ENCODE results near the gene RHOC.
"Not testable (repeated sequence)": the region's sequence is repeated elsewhere in the genome, so short reads cannot be mapped to it uniquely, and the experiment has no call there.

The RHOC gene

DNA sequence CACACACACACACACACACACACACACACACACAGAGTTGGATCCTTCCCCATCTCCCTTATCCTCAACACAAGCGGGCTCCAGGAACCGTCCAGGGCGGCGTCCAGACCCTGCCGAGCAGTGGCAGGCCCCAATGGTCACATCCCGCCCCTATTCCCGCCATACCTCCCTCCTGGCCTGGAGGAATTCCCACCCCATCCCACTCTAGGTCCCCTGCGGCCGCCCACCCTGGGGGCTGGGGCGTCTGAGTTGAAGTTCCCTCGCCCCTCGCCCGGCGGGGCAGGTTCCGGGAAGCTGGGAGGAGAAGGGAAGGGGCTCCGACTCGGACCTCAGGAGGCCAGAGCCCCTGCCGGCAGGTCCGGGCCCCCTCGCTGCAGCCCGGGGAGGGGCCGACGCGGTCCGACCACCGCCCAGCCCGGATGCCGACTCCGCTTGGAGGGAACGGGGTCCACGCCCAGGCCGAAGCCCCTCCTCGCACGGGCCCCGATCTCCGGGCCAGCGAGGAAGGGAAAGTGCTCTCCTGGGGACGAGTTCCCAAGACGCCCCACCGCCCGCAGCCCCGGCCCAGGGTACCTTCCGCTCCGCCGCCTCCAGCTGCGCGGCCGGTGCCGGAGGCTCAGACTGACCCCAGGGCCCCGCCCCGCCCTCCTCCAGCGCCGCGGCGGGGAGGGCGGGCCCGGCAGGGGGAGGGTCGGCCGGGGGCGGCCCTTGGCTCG lies at the start of gene RHOC:
RHOC (minus strand) TSS at position 623 of the 716 bp plus-strand sequence. CDS start 3,328 bp downstream, outside the sequence.
- DNase-seq = peak; percentile 20

DNA sequence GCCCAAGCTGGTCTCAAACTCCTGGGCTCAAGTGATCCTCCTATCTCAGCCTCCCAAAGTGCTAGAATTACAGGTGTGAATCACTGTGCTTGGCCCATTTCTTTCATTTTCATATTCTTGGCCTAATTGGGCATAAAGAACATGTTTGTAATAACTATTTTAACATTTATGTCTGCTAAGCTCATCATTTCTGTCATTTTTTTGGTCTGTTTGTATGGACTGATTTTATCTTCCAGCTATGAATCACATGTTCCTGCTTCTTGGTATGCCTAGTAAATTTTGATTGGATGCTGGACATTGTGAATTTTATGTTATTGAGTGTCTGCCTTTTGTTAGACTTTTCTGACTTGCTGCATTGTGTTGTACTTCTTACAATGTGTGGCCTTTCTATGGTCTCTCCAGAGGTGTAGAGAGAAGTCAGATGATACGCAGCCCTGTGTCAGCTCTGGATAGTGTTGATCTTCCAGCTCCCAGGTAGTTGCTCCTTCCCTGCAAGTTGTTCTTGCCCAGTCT lies 47.2 kb upstream of the RHOC start:
- no peak for DNase-seq

DNA sequence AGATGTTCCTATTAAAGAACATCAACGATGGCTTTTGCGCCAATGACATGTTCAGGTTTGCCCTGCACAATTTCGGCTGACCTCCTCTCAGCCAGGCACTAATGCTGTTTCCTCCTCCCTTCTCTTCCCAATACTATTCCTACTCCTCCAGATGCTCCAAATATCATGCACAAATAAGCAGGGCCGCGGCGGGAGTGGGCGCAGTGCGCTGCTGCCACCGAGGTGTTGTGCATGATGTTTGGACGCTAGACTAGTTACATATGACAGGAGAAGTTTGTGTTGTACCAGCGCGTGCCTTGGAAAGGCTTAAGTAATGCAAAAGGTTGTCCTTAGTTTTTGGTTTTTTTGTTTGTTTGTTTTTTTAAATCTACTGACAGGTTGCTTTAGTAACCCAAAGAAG lies 41.5 kb upstream of the RHOC start:
- no peak for DNase-seq

DNA sequence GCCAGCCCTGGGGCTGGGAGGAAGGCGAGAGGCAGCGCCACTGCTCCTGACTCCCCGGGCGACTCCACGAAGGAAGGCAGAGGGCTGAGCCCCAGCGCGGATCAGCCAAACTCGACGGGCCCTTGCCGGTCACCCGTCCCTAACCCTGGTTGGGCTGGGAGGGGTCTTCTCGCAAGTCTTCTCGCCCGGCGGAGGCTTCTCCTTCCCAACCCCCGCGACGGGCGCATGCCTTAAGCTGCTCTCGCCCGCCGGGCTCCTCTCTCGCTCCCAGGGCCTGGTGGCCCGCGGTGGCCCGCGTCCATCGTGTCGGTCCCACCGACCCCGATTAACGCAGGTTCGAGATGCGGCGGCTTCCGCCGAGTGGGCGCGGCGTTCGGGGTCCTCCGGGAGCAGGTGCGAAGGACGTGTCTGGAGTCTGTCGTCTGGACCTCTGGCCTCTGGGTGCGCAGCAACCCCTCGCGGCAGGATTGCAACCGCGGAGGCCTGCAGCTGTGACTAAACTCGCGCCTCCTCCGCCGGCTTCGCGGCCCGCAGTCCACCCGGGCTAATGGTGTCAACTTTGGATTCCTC lies 37.2 kb upstream of the RHOC start:
- DNase-seq = no peak

DNA sequence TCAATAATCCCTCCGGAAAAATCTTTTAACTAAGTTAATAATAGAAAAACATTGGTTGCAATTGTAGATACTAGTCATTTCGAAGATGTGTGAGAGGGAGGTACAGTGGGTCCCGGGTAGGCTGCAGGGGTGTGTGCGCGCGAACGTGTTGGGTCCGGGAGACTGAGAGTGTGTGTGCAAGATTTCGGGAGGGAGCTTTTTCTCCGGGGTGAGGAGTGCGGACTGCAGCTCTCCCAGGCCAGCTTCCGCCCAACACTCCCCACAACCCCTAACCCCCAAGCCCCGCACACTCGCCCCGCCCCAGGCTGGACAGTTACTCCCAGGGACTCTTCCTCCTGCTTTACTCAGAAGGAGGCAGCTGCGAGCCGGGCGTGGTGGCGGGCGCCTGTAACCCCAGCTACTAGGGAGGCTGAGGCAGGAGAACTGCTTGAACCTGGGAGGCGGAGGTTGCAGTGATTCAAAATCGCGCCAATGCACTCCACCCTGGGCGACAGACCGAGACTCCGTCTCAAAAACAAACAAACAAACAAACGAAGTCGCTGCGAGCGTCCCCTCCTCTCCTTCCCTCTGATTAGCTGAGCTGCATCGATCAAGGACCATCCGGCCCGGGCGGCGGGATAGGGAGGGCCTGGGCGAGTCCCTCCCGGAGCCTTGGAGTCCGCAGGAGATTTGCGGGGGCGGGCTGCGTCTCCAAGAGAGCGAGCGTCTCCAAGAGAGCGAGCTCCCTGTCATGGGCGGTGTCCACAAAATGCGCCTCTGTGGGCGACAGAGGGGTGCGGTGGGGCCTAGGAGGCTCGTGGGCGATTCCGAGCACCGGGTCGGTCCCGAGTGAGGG lies 36.5 kb upstream of the RHOC start:
- DNase-seq = no peak

DNA sequence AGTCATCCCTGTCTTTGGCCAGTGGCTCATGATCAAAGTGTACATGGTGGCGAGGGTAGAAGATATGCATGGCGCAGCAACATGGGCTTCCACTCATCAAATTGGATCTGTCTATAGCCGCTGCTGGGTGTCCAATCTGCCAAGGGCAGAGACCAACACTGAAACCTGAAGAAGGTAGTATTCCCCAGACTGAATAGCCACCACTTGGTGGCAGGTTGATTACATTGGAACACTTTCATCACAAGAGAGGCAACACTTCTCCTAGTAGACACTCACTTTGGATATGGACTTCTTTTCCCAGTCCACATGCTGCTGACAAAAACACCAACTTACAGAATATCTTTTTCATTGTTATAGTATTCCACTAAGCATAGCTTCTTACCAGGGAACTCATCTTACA lies 30.6 kb upstream of the RHOC start:
- DNase-seq = no peak

DNA sequence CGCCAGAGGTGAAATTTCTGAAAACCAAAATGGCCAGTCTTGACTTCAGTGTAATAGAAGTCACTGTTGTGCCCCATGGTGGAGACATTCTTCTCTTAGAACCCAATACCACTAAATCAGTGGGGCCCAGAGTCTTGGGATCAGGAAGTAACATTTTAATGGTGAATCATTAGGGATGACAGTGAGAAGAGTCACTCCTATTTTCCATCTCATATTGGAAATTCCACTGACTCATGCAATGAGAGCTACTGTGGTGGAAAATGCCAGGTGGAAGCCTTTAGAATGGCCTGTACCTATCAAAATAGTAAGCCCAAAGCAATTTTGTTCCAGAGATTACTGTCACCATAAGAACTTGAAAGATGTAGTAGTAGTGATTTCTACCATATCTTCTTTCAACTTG lies 28.8 kb upstream of the RHOC start:
- DNase-seq = no peak

DNA sequence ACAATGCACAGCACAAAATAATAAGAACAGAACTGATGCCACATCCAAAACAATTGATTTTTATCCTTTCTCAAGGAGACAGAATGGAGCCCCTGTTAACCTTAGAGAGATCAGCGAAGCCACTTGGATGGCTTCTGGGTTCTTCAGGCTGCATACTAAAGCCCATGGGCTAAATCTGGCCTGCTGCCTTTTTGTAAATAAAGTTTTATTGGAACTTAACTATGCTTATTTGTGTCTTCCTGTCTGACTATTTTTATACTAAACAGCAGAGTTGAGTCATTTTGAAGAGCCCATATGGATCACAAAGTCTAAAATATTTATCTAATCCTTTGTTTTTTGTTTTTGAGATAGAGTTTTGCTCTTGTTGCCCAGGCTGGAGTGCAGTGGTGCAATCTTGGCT lies 24.5 kb upstream of the RHOC start:
- no peak for DNase-seq

DNA sequence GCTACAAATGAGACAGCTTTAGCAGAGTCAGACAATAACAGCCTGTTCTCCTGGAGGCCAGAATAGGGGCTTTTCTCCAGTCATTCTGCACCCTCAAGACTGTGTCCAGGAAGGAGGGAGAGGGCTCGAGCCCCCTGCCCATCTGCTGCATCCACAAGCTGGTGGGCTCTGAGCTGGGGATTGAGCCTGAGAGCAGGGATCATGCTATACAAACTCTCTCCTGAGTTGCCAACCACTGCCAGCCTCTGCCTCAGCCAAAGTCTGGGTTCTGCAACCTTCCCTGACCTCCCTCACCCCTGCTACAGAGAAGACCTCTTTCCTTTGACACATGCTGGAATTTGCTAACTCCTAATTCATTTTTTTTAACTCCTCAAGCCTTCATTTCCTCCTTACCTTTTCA lies 23.0 kb upstream of the RHOC start:
- no peak for DNase-seq

DNA sequence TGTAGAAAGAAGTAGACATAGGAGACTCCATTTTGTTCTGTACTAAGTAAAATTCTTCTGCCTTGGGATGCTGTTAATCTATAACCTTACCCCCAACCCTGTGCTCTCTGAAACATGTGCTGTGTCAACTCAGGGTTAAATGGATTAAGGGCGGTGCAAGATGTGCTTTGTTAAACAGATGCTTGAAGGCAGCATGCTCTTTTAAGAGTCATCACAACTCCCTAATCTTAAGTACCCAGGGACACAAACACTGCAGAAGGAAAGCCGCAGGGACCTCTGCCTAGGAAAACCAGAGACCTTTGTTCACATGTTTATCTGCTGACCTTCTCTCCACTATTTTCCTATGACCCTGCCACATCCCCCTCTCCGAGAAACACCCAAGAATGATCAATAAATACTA lies 22.1 kb upstream of the RHOC start:
- not testable (repeated sequence) for DNase-seq

DNA sequence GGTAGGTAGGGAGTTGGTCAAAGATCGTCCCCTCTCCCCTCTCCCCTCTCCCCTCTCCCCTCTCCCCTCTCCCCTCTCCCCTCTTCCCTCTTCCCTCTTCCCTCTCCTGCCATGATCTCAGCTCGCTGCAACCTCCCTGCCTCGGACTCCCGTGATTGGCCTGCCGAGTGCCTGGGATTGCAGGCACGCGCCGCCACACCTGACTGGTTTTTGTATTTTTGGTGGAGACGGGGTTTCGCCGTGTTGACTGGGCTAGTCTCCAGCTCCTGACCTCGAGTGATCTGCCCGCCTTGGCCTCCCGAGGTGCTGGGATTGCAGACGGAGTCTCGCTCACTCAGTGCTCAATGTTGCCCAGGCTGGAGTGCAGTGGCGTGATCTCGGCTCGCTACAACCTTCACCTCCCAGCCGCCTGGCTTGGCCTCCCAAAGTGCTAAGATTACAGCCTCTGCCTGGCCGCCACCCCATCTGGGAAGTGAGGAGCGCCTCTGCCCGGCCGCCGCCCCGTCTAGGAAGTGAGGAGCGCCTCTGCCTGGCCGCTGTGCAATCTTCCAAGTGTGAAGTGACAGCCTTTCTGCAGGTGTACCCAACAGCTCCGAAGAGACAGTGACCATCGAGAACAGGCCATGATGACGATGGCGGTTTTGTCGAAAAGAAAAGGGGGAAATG lies 21.5 kb upstream of the RHOC start:
- DNase-seq = not testable (repeated sequence)

DNA sequence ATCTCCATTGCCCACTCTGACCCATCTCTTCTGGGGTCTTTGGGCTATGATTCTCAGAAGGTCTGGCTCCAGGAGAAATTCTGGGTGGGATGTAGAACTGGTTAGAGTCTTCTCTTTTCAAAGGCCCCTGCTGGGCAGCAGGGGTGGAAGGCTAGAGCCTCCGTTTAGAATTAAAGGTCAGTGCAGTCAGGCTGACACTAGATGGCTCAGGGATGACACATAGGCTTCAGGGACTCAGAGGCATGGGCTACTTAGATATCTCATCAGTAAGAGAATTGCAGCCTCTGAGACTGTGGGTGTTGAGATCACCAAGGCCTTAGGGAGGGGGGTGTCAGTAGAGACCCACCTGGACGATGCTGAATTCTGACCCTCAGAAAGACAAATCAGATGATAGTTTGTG lies 20.8 kb upstream of the RHOC start:
- DNase-seq = no peak

DNA sequence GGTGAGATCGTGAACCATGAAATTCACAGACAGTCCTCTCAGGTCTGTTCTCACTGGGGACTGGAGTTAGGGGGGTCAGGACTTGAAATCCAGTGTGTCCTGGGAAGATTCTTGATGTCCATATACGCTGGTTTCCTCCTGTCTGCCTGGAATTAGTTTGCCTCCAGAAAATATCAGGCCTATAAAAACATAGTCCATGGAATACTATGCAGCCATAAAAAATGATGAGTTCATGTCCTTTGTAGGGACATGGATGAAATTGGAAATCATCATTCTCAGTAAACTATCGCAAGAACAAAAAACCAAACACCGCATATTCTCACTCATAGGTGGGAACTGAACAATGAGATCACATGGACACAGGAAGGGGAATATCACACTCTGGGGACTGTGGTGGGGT lies 17.3 kb upstream of the RHOC start:
- not testable (repeated sequence) for DNase-seq

DNA sequence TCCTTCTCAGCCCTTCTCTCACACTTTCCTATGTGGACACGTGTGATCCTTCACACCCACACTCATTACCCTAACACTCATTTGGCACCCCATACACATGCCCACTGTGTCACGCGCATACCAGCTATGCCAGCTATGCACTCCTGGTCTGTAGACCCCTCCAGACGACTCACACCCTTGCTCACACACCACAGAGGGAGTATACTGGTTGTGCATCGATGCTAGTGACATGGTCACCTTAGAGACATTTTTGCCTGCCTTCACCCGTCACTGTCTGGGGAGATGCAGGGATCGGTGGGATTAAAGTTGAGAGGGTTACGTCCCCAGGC lies 16.5 kb upstream of the RHOC start:
- no peak for DNase-seq

DNA sequence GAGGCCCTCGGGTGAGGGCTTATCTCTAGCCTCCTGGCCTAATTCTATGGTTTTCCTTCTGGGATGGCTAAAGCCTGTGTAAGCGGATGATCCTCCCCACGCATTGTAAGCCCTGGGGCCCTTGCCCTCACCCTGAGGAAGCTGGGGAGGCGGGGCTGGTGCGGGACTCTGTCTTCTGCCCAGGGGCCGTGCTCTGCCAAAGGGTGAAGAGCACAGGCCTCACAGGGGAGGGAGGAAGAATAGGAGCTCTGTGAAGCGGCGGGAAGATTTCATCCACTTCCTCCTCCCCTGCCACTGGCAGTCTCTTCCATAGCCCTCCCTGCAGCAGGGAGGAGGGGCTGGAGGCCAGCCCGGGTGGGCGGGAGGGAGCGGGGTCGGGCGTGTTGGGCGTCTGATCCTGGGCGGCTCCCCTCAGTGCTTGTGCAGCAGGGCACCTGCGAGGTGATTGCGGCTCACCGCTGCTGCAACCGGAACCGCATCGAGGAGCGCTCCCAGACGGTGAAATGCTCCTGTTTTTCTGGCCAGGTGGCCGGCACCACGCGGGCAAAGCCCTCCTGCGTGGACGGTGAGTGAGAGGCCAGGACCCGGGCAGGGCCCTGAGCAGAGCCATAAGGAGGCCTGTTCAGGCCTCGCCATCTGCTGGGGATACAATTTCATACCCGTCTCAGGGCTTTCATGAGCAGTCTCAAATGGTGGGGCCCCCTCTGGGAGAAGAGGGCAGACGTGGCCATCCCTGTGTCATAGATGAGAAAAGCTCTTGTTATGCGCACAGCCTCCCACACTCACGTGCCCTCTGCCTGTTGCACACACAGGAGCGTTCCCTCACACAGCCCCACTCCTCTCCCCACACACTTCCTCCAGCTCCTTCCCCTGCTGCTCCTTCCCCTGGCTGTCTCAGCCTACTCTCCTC lies 15.9 kb upstream of the RHOC start:
- DNase-seq = no peak

DNA sequence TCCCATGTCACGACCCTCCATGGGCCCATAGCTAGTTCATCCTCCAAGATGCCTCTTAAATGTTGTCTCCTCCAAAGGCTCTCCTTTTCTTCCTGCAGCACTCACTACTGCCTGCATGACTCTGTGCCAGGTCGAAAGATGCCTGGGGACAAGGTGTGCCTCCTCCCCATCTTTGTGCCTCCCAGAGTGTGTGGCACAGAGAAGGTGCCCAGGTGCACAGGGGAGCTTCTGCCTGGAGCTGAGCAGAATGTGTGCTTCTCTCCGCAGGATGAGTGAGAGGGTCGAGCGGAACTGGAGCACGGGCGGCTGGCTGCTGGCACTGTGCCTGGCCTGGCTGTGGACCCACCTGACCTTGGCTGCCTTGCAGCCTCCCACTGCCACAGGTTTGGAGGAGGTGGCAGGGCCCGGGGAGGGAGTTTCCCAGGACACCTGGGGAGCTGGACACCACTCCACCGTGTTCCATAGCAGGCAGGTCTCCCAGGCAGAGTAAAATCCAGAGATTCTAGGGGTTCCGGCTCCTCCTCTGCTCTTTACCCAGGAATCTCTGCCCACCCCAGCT lies 15.1 kb upstream of the RHOC start:
- no peak for DNase-seq

DNA sequence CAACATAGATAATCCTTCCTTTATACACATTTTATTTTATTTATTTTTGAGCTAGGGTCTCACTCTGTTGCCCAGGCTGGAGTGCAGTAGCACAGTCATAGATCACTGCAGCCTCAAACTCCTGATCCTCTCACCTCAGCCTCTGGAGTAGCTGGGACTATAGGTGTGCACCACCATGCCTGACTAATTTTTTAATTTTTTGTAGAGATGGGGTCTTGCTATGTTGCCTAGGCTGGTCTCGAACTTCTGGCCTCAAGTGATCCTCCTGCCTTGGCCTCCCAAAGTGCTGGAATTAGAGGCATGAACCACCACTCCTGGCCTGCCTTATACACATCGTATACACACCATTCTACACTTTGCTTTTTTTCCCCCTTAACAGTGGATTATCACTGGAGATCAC lies 14.4 kb upstream of the RHOC start:
- DNase-seq = not testable (repeated sequence)

DNA sequence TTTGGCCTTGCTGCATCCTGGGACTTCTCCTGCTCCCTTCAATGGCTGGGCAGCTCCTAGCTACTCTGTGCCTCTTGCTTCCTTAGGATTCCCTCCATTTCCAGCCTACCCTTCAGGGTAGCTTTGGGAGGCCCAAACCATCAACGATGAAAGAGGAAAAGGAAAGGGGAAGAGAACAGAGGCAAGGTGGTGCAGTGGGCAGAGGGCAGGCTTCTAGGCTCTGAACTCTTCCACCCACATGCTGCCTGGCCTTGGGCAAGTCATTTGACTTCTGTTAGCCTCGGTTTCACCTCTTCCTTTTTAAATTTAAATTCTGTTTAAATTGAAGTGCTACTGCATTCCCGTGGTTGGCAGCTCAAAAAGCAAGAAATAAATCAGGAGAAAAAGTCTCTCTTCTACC lies 13.9 kb upstream of the RHOC start:
- no peak for DNase-seq

DNA sequence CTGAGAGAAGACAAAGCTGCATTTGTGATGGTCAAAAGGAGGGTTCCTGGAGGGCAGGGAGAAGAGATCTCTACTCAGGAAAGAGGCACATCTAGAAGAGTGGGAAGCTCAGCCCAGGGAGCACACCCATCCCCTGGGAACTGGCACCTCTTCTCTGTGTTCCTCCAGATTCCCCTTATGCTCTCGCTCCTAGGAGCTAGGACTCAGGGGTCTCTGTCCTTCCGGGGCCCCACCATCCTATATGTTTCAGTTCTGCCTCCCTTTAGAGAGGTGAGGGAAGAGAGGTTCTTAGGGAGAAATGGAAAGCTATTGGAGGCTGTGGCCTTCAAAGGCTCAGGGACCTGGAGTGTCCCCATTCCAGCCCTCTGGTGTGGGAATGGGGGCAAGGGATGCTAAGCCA lies 12.8 kb upstream of the RHOC start:
- DNase-seq = no peak

DNA sequence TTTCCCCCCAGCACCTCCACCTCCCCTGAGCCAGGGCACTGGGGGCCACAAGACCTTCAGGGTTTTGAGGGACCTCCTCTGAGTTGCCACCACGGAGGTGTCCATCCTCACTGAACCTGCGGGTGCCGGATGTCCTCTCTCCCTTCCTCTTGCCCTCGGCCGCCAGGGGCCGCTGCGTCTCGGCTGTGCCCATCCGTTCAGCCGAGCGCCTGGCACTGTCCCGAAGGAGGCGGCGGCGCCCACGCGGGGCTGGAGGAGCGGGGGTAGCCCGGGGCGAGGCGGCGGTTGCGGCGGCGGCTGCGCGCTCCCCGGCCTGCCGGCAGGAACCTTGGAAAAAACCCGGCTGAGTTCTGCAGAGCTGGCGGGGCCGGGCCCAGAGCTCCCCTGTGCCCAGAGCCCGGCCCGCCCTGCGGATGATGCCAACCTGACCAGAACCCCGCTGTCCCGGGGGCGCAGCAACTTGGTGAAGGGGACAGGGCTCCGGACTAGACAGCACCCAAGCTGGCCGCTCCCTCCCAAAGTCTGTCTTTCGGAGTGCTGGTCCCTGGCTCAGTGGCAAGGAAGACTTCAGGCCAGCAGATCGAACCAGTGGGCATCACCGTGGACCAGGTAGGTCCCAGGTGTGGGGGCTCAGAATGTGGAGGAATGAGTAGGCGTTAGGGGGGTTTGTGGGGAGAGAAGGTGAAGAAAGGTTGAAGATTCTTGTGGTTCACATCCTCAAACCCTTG lies 11.9 kb upstream of the RHOC start:
- peak; percentile 66 for DNase-seq

DNA sequence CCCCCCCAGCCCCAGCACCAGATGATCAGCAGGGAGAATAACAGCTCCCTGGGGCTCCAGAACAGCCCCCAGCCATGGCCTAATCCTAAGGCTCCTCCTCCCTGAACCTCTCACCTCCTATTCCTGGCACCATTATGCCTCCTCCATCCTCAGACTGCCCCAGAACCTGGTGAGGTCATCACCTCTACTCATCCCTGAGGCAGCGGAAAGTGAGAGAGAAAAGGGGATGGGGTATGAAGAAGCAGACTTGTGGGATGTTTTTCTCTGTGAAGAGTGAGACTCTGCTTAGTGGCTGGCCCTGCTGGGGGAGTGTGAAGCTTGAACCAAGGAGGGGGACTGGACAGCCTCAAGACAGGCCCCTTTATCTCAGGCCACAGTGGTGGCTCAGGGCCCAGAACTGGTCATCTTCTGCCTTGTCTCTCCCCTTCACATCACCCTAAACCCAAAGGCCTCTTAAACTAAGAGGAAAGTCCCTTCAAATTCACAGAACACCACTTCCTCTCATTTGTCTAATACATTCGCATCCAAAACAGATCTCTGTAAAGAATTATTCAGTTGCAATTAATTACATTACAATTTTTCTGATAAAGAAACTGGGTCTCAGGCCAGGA lies 10.4 kb upstream of the RHOC start:
- no peak for DNase-seq
